CD4-positive, alpha-beta T cell treated with Interleukin-6 at 100 ng/mL for 8 hours (primary cell): ENCODE data around the gene PERM1.

Experiments
- DNase-seq: peaks from one replicate; pipeline ENCODE4 v3.0.0-alpha.2; 2020; ENCODE audit warnings: mixed read lengths, low spot score

The PERM1 gene

GRCh38 chr1:945688-946556 lies 36.0 kb downstream of the PERM1 start:
- no peak for DNase-seq

- DNase-seq, result no peak
Measured at GRCh38 chr1:944341-945325, 37.3 kb downstream of the PERM1 start.

GRCh38 chr1:943545-944340 lies 38.1 kb downstream of the PERM1 start:
- no peak for DNase-seq

GRCh38 chr1:942864-943533 lies 38.9 kb downstream of the PERM1 start:
- no peak for DNase-seq

- no peak for DNase-seq
Measured at GRCh38 chr1:942411-942821, 39.5 kb downstream of the PERM1 start.

GRCh38 chr1:941588-942383 lies 40.1 kb downstream of the PERM1 start:
- DNase-seq, result no peak

GRCh38 chr1:941015-941587 lies 40.8 kb downstream of the PERM1 start:
- DNase-seq, result no peak

GRCh38 chr1:940107-941014 lies 41.5 kb downstream of the PERM1 start:
- DNase-seq, result no peak

GRCh38 chr1:939511-940106 lies 42.3 kb downstream of the PERM1 start:
- no peak for DNase-seq

GRCh38 chr1:938711-939489 lies 43.0 kb downstream of the PERM1 start:
- no peak for DNase-seq

- no peak for DNase-seq
Measured at GRCh38 chr1:938088-938683, 43.7 kb downstream of the PERM1 start.

- no peak for DNase-seq
Measured at GRCh38 chr1:937521-937920, 44.4 kb downstream of the PERM1 start.

GRCh38 chr1:936348-937264 lies 45.3 kb downstream of the PERM1 start:
- no peak for DNase-seq

GRCh38 chr1:935751-936231 lies 46.1 kb downstream of the PERM1 start:
- DNase-seq, result no peak

- DNase-seq, result no peak
Measured at GRCh38 chr1:934991-935750, 46.7 kb downstream of the PERM1 start.

GRCh38 chr1:933603-933940 lies 48.3 kb downstream of the PERM1 start:
- no peak for DNase-seq
